ENCODE results near the gene STK32B.

DNA sequence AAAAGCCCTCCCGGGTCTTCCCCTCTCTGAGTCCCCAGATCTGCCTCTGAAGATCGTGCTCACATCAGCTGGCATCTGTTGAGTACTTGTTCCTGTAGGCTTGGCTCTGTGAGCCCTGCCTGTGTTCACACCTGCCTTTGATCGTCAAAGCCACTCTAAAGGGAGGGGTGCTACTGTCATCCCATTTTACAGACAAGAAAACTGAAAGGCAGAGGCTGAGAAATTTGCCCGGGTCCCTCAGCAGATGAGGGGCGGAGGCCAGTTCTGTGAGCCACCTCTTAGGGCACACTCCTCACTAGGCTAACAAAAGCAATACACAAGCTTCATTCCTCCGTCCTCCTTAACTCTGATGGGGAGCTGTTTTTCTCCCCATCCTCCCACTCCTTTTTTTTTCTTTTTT is 32.7 kb upstream of the STK32B start:
- TF ChIP-seq, protein P1, sequence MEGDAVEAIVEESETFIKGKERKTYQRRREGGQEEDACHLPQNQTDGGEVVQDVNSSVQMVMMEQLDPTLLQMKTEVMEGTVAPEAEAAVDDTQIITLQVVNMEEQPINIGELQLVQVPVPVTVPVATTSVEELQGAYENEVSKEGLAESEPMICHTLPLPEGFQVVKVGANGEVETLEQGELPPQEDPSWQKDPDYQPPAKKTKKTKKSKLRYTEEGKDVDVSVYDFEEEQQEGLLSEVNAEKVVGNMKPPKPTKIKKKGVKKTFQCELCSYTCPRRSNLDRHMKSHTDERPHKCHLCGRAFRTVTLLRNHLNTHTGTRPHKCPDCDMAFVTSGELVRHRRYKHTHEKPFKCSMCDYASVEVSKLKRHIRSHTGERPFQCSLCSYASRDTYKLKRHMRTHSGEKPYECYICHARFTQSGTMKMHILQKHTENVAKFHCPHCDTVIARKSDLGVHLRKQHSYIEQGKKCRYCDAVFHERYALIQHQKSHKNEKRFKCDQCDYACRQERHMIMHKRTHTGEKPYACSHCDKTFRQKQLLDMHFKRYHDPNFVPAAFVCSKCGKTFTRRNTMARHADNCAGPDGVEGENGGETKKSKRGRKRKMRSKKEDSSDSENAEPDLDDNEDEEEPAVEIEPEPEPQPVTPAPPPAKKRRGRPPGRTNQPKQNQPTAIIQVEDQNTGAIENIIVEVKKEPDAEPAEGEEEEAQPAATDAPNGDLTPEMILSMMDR (IDR thresholded peaks at IDR 0.05), result no peak
- no peak for TF ChIP-seq POLR2A (IDR thresholded peaks at IDR 0.05)
